ENCODE data around the gene PAX8.

PAX8 gene

GRCh38 chr2:113228991-113229716 is 49.6 kb downstream of the PAX8 start:
- Histone ChIP-seq H3K4me1 (ENCODE audit: insufficient read depth, low read length) (peaks cover 3% of the 10 kb centered on the region; the same call in 1 of the 2 replicates), H3K27ac (ENCODE audit: low read length) (no peak overlapping the region), H4K20me1 (ENCODE audit: insufficient read depth, low read length) (no peaks in the 10 kb centered on the region), H3K4me3 (ENCODE audit: low read depth in 1 of 2, low read length in 2 of 2) (no peak overlapping the region), H3K9me3 (ENCODE audit: insufficient read depth, low read length, severe bottlenecking) (no peaks in the 10 kb centered on the region), H3K36me3 (ENCODE audit: insufficient read depth, low read length) (no peaks in the 10 kb centered on the region), H3K9ac (ENCODE audit: low read depth, low read length) (no peak overlapping the region), H2AFZ (ENCODE audit: low read depth, low read length) (no peak overlapping the region), H3K79me2 (ENCODE audit: insufficient read depth, low read length) (no peaks in the 10 kb centered on the region), H3K4me2 (ENCODE audit: insufficient read depth, low read length) (no peak overlapping the region), H3K27me3 (ENCODE audit: insufficient read depth, low read length, poor library complexity) (no peaks in the 10 kb centered on the region)
- no peak for DNase-seq
- TF ChIP-seq CTCF (IDR thresholded peaks at IDR 0.05; ENCODE audit: borderline replicate concordance, extremely low read depth, low read length, poor library complexity, severe bottlenecking): no peak
- no peak for ATAC-seq (ENCODE audit: insufficient read depth, low read depth)

GRCh38 chr2:113228351-113228750 is 50.4 kb downstream of the PAX8 start:
- H3K4me1 ChIP-seq (ENCODE audit: insufficient read depth, low read length): no peaks in the 10 kb centered on the region
- ATAC-seq (ENCODE audit: insufficient read depth, low read depth): no peak

GRCh38 chr2:113227698-113228097 is 51.0 kb downstream of the PAX8 start:
- no peak overlapping the region for H3K4me2 ChIP-seq (ENCODE audit: insufficient read depth, low read length)
- H3K4me3 ChIP-seq (ENCODE audit: low read depth in 1 of 2, low read length in 2 of 2): no peak overlapping the region
- no peaks in the 10 kb centered on the region for H3K79me2 ChIP-seq (ENCODE audit: insufficient read depth, low read length)
- no peaks in the 10 kb centered on the region for H3K9me3 ChIP-seq (ENCODE audit: insufficient read depth, low read length, severe bottlenecking)
- no peaks in the 10 kb centered on the region for H3K27me3 ChIP-seq (ENCODE audit: insufficient read depth, low read length, poor library complexity)
- DNase-seq (no peak), ATAC-seq (ENCODE audit: insufficient read depth, low read depth) (no peak)
- H3K36me3 ChIP-seq (ENCODE audit: insufficient read depth, low read length): no peaks in the 10 kb centered on the region
- no peak overlapping the region for H3K9ac ChIP-seq (ENCODE audit: low read depth, low read length)
- no peaks in the 10 kb centered on the region for H3K4me1 ChIP-seq (ENCODE audit: insufficient read depth, low read length)
- no peaks in the 10 kb centered on the region for H4K20me1 ChIP-seq (ENCODE audit: insufficient read depth, low read length)
- TF ChIP-seq EZH2 (IDR thresholded peaks at IDR 0.05; ENCODE audit: borderline replicate concordance, low read depth, low read length, severe bottlenecking): no peak
- no peak for TF ChIP-seq CTCF (IDR thresholded peaks at IDR 0.05; ENCODE audit: borderline replicate concordance, extremely low read depth, low read length, poor library complexity, severe bottlenecking)
- H3K27ac ChIP-seq (ENCODE audit: low read length): no peak overlapping the region
- H2AFZ ChIP-seq (ENCODE audit: low read depth, low read length): no peak overlapping the region

More at GRCh38 chr2:113228351-113228750, 50.4 kb downstream of the PAX8 start:
- no peaks in the 10 kb centered on the region for H3K9me3 ChIP-seq (ENCODE audit: insufficient read depth, low read length, severe bottlenecking)
- H3K27ac ChIP-seq (ENCODE audit: low read length): no peak overlapping the region
- H2AFZ ChIP-seq (ENCODE audit: low read depth, low read length): no peak overlapping the region
- no peaks in the 10 kb centered on the region for H3K27me3 ChIP-seq (ENCODE audit: insufficient read depth, low read length, poor library complexity)
- no peak for DNase-seq
- H3K9ac ChIP-seq (ENCODE audit: low read depth, low read length): no peak overlapping the region
- no peaks in the 10 kb centered on the region for H4K20me1 ChIP-seq (ENCODE audit: insufficient read depth, low read length)
- no peaks in the 10 kb centered on the region for H3K79me2 ChIP-seq (ENCODE audit: insufficient read depth, low read length)
- TF ChIP-seq EZH2 (IDR thresholded peaks at IDR 0.05; ENCODE audit: borderline replicate concordance, low read depth, low read length, severe bottlenecking): no peak
- TF ChIP-seq CTCF (IDR thresholded peaks at IDR 0.05; ENCODE audit: borderline replicate concordance, extremely low read depth, low read length, poor library complexity, severe bottlenecking): no peak
- no peak overlapping the region for H3K4me2 ChIP-seq (ENCODE audit: insufficient read depth, low read length)
- H3K36me3 ChIP-seq (ENCODE audit: insufficient read depth, low read length): no peaks in the 10 kb centered on the region
- no peak overlapping the region for H3K4me3 ChIP-seq (ENCODE audit: low read depth in 1 of 2, low read length in 2 of 2)

Data from DND-41 (cell line).